KMS-11 (cell line): Measurements from ENCODE around the gene GAPDHS.

ENCODE experiments used
- H2AFZ ChIP-seq: fragments of 200-600 bp; sonication (generic); 2 replicates; pipeline ENCODE4 v1.6.1; 2016; ENCODE audit warnings: antibody characterized with exemption, mixed run types, low read depth
- H3K27ac ChIP-seq: fragments of 200-600 bp; sonication (generic); 2 replicates; pipeline ENCODE4 v1.6.1; 2016; ENCODE audit warnings: mild to moderate bottlenecking, mixed run types
- H3K27me3 ChIP-seq: fragments of 200-600 bp; sonication (generic); 2 replicates; pipeline ENCODE4 v1.6.1; 2017; ENCODE audit warnings: mild to moderate bottlenecking, low read depth, mixed run types, moderate library complexity; ENCODE audit not compliant: insufficient read depth
- H3K36me3 ChIP-seq: fragments of 200-600 bp; sonication (generic); 2 replicates; pipeline ENCODE4 v1.6.1; 2017; ENCODE audit warnings: mild to moderate bottlenecking, mixed run types; ENCODE audit not compliant: insufficient read depth
- H3K4me1 ChIP-seq: fragments of 200-600 bp; sonication (generic); 2 replicates; pipeline ENCODE4 v1.6.1; 2016; ENCODE audit warnings: mild to moderate bottlenecking, low read depth, mixed run types; ENCODE audit not compliant: poor library complexity, severe bottlenecking
- H3K4me2 ChIP-seq: fragments of 200-600 bp; sonication (generic); 2 replicates; pipeline ENCODE4 v1.7.0; 2016; ENCODE audit warnings: mild to moderate bottlenecking, mixed run types
- H3K4me3 ChIP-seq: fragments of 200-600 bp; sonication (generic); IDR thresholded peaks from 2 replicates; pipeline ENCODE4 v1.6.1; 2017; ENCODE audit warnings: low read depth, low read length, mixed read lengths; ENCODE audit not compliant: insufficient read depth
- H3K79me2 ChIP-seq: fragments of 200-600 bp; sonication (generic); 2 replicates; pipeline ENCODE4 v1.6.1; 2016; ENCODE audit warnings: low read depth, mixed run types; ENCODE audit not compliant: insufficient read depth
- H3K9ac ChIP-seq: fragments of 200-600 bp; sonication (generic); 2 replicates; pipeline ENCODE4 v1.6.1; 2016; ENCODE audit warnings: mild to moderate bottlenecking, mixed run types
- H4K20me1 ChIP-seq: fragments of 200-600 bp; sonication (generic); 2 replicates; pipeline ENCODE4 v1.6.1; 2016; ENCODE audit warnings: mild to moderate bottlenecking, mixed run types; ENCODE audit not compliant: insufficient read depth
- CTCF ChIP-seq: fragments of 200-600 bp; sonication (generic); conservative IDR thresholded peaks from 2 replicates; pipeline ENCODE4 v1.6.1; 2017; ENCODE audit warnings: low read depth, mild to moderate bottlenecking, antibody characterized with exemption, low read length, moderate library complexity, mixed read lengths

Gene GAPDHS

DNA sequence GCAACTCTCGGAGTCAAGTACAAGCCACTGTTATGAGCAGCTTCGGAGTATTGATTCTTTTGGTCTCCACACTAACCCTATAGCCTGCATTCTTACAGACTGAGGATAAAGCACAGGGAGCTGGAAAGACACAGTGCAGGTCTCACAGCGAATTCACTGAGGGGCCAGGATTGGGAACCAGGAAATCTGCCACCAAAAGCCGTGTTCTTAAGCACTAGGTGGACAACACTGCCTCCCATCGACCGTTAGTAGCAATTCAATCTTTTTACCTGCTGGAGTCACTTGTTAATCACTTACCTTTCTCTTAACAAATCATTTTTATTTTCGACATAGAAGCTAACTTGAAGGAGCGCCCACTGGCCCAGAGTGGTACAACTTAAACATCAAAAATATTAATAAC, 59.0 kb downstream of the GAPDHS start:
- Histone ChIP-seq H3K4me1 (no peaks in the 10 kb centered on the region), H3K27me3 (peaks cover 12% of the 10 kb centered on the region; the same call in 1 of the 2 replicates), H3K4me2 (no peak overlapping the region), H3K27ac (no peak overlapping the region), H3K4me3 (no peak overlapping the region), H4K20me1 (no peaks in the 10 kb centered on the region), H3K36me3 (no peaks in the 10 kb centered on the region), H2AFZ (no peak overlapping the region), H3K9ac (no peak overlapping the region), H3K79me2 (no peaks in the 10 kb centered on the region)
- no peak for TF ChIP-seq CTCF
